DND-41 (cell line): ENCODE data around the gene C1orf216.

Source experiments
- CTCF ChIP-seq: IDR thresholded peaks from 2 replicates; pipeline ENCODE4 v1.5.1; 2012; ENCODE audit warnings: borderline replicate concordance, low read length, moderate library complexity, mild to moderate bottlenecking; ENCODE audit not compliant: poor library complexity, severe bottlenecking; ENCODE audit errors: extremely low read depth
- EZH2 ChIP-seq: IDR thresholded peaks from 3 replicates; pipeline ENCODE4 v1.6.1; 2012; ENCODE audit warnings: borderline replicate concordance, low read depth, mild to moderate bottlenecking, moderate library complexity, low read length, inconsistent platforms; ENCODE audit not compliant: severe bottlenecking

- TF ChIP-seq CTCF: no peak
- no peak for TF ChIP-seq EZH2
Observed at GRCh38 chr1:35745124-35745730, 26.5 kb upstream of the C1orf216 start.
